Prostate gland (tissue), 2 donors: ENCODE results near the gene CARNS1. TPM values are rescaled to one million over a fixed set of nuclear protein-coding genes. Genes with fewer than 3 reads are reported as not detected.
A peak's percentile ranks its signal among the peaks of the same experiment; 100 is the strongest.
"Not testable (repeated sequence)": the region's sequence is repeated elsewhere in the genome, so short reads cannot be mapped to it uniquely, and the experiment has no call there.

ENCODE experiments used
- DNase-seq: peaks from one replicate; pipeline ENCODE4 v3.0.0-alpha.2; 2019; ENCODE audit warnings: low spot score
- H3K27ac ChIP-seq, 2 donors: fragments of 200-600 bp; sonication (generic); 2 replicates each; pipeline ENCODE4 v1.5.1; 2017 to 2019
- H3K27me3 ChIP-seq: fragments of 200-600 bp; sonication (generic); replicated peaks from 2 replicates; pipeline ENCODE4 v1.5.1; 2019; ENCODE audit not compliant: insufficient read depth
- H3K36me3 ChIP-seq, 2 donors: fragments of 200-600 bp; sonication (generic); 1 replicate in 1 of 2; 2 replicates in 1 of 2; pipeline versions ENCODE4 v1.5.1 to v1.8.1; 2017 to 2019
- H3K4me1 ChIP-seq: fragments of 200-600 bp; sonication (generic); replicated peaks from 2 replicates; pipeline ENCODE4 v1.5.1; 2019
- H3K4me3 ChIP-seq, 2 donors: fragments of 200-600 bp; sonication (generic); 2 replicates each; pipeline ENCODE4 v1.5.1; 2017 to 2019
- H3K9me3 ChIP-seq: fragments of 200-600 bp; sonication (generic); 2 replicates; pipeline ENCODE4 v1.5.1; 2017
- POLR2A ChIP-seq: fragments of 450-650 bp; IDR thresholded peaks from one replicate; pipeline ENCODE4 v1.6.1; 2016; ENCODE audit warnings: antibody characterized with exemption, mild to moderate bottlenecking
- POLR2AphosphoS5 ChIP-seq: sonication (generic); formaldehyde crosslinking; IDR thresholded peaks from one replicate; pipeline ENCODE4 v1.6.1; 2017; ENCODE audit warnings: antibody characterized with exemption
- WGBS: methylation state at CpG from one replicate; pipeline ENCODE4 v1.1.5; 2018; 5-methylcytosine and 5-hydroxymethylcytosine counted together
- intact Hi-C: fragments of 100-400 bp; cut with DNase I; formaldehyde crosslinking; loops from one replicate; pipeline ENCODE4 v1.14.2; 2022
- total RNA-seq, 2 donors: library from RNA; depleted of rRNA; stranded (reverse); fragments of >200 nt; gene quantifications; one replicate each; pipeline ENCODE4 v1.1.0, GENCODE V29; 2016
- TF ChIP-seq, protein P1 (sequence below), 4 experiments: fragments of 200-600 bp in 2 of 4; fragments of 450-650 bp in 2 of 4; sonication (generic) in 2 of 4; IDR thresholded peaks; 1 replicate in 3 of 4; 2 replicates in 1 of 4; pipeline ENCODE4 v1.5.1; 2016 to 2019; ENCODE audit warnings: antibody characterized with exemption in 4 of 4, mild to moderate bottlenecking in 2 of 4, moderate library complexity in 2 of 4

The CARNS1 gene
- total RNA-seq, 2 donors from 2014 or later = 0.91 to 1.0 TPM

DNA sequence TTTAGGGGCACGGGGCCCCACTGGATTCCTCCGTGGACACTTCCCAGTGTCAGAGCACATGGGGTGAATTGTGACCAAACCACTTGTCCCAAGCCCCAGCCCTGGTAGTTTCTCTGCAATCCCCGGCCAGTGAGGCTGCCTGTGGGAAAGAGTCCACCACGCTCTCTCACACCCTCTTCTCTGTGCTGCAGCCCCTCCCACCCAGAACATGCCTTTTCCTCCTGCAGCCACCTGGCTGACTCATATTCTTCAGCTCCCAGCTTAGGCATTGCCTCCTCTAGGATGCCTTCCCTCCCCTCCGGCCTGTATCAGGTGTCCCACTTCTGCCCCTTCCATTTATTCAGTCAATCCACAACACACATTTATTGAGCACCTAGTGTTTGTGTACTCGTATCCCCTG is 7.4 kb downstream of the CARNS1 start:
- TF ChIP-seq POLR2A = no peak
- no peak for TF ChIP-seq POLR2AphosphoS5
- TF ChIP-seq, protein P1, sequence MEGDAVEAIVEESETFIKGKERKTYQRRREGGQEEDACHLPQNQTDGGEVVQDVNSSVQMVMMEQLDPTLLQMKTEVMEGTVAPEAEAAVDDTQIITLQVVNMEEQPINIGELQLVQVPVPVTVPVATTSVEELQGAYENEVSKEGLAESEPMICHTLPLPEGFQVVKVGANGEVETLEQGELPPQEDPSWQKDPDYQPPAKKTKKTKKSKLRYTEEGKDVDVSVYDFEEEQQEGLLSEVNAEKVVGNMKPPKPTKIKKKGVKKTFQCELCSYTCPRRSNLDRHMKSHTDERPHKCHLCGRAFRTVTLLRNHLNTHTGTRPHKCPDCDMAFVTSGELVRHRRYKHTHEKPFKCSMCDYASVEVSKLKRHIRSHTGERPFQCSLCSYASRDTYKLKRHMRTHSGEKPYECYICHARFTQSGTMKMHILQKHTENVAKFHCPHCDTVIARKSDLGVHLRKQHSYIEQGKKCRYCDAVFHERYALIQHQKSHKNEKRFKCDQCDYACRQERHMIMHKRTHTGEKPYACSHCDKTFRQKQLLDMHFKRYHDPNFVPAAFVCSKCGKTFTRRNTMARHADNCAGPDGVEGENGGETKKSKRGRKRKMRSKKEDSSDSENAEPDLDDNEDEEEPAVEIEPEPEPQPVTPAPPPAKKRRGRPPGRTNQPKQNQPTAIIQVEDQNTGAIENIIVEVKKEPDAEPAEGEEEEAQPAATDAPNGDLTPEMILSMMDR (IDR thresholded peaks at IDR 0.05) = no peak
- intact Hi-C loops = no loop called here
- H3K27ac ChIP-seq = no peak overlapping the region
- H3K36me3 ChIP-seq = no peaks in the 10 kb centered on the region
- peaks cover 7% of the 10 kb centered on the region for H3K4me1 ChIP-seq
- no peak for DNase-seq
- WGBS = 66% methylated on average over 6 of the region's 6 CpGs
- no peaks in the 10 kb centered on the region for H3K9me3 ChIP-seq
- H3K27me3 ChIP-seq = no peaks in the 10 kb centered on the region
- no peak overlapping the region for H3K4me3 ChIP-seq

DNA sequence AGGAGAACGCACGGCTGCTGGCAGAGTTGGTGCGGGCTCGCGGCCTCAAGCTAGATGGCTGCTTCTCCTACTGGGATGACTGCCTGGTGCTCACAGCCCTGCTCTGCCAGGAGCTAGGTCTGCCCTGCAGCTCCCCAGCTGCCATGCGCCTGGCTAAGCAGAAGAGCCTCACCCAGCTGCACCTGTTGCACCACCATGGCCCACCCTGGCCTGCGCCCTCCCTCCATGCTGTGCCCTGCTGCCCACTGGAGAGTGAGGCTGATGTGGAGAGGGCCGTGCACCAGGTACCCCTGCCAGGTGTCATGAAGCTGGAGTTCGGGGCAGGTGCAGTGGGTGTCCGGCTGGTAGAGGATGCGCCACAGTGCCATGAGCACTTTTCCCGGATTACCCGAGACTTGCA is 8.0 kb downstream of the CARNS1 start:
- Histone ChIP-seq H3K9me3 (no peaks in the 10 kb centered on the region), H3K27me3 (no peaks in the 10 kb centered on the region), H3K4me3 (no peak overlapping the region), H3K27ac (no peak overlapping the region), H3K36me3 (no peaks in the 10 kb centered on the region), H3K4me1 (peaks cover 7% of the 10 kb centered on the region)
- DNase-seq = no peak
- TF ChIP-seq POLR2A (no peak), POLR2AphosphoS5 (no peak)
- TF ChIP-seq, protein P1 (IDR thresholded peaks at IDR 0.05) = no peak
- intact Hi-C loops = no loop called here
- WGBS = 90% methylated on average over 13 of the region's 13 CpGs

- intact Hi-C loops = no loop called here
- Histone ChIP-seq H3K9me3 (no peaks in the 10 kb centered on the region), H3K4me3 (no peak overlapping the region), H3K4me1 (peaks cover 8% of the 10 kb centered on the region), H3K27me3 (no peaks in the 10 kb centered on the region), H3K27ac (no peak overlapping the region), H3K36me3 (no peaks in the 10 kb centered on the region)
- DNase-seq = no peak
- no peak for TF ChIP-seq POLR2A
- 85% methylated on average over 30 of the region's 34 CpGs for WGBS
Observed at GRCh38 chr11:67423891-67424613, 8.6 kb downstream of the CARNS1 start.

GRCh38 chr11:67427364-67427859 is 11.9 kb downstream of the CARNS1 start:
- DNase-seq, H3K9me3 ChIP-seq, H3K36me3 ChIP-seq, H3K27me3 ChIP-seq, intact Hi-C loops: not testable (repeated sequence)
- peak overlapping the region; percentile 86 to 88 for H3K27ac ChIP-seq
- peaks cover 10% of the 10 kb centered on the region for H3K4me1 ChIP-seq
- WGBS = 75% methylated on average over 19 of the region's 19 CpGs
- H3K4me3 ChIP-seq = peak overlapping the region; percentile 77 to 86

GRCh38 chr11:67428052-67429001 is 12.8 kb downstream of the CARNS1 start, which contains the start of gene RPS6KB2:
Gene RPS6KB2 (plus strand): TSS chr11:67428494. CDS start chr11:67428546, 52 bp downstream.
- Histone ChIP-seq H3K27ac (peak within 1 kb of the TSS; percentile 86 to 88), H3K4me3 (peak within 1 kb of the TSS; percentile 77 to 86), H3K9me3 (no peaks in the 10 kb centered on the region), H3K4me1 (peaks cover 10% of the 10 kb centered on the region), H3K36me3 (peaks cover 0 to 9% of the 10 kb centered on the region in 2 donors), H3K27me3 (no peaks in the 10 kb centered on the region)
- peak; percentile 98 for DNase-seq
- TF ChIP-seq, protein P1 (IDR thresholded peaks at IDR 0.05) = peak in 2 of 4 experiments; percentile 39 to 42
- peak; percentile 91 for TF ChIP-seq POLR2A
- TF ChIP-seq POLR2AphosphoS5 = peak; percentile 100
- under 1% methylated on average over 68 of the region's 68 CpGs for WGBS
- intact Hi-C loops = no loop called here
